GM18507 (cell line): Measurements from ENCODE around the gene CRAT.
"Not testable (repeated sequence)": the region's sequence is repeated elsewhere in the genome, so short reads cannot be mapped to it uniquely, and the experiment has no call there.

Source experiments
- DNase-seq: peaks from one replicate; pipeline ENCODE4 v3.0.0; 2011; ENCODE audit warnings: low read depth; ENCODE audit not compliant: insufficient read length; ENCODE audit errors: extremely low spot score
- FAIRE-seq: peaks from 2 replicates; lab custom pipeline; 2011; peaks lifted over from hg19 to GRCh38; lab: Jason Lieb, UNC

CRAT gene

GRCh38 chr9:129113645-129114304 lies 3.2 kb upstream of the CRAT start:
- FAIRE-seq (no peak), DNase-seq (no peak)

- DNase-seq, FAIRE-seq: not testable (repeated sequence)
Measured at GRCh38 chr9:129112526-129112925, 1.9 kb upstream of the CRAT start.

- DNase-seq (no peak), FAIRE-seq (peak; percentile 56)
Measured at GRCh38 chr9:129111528-129112151, 1.0 kb upstream of the CRAT start.

GRCh38 chr9:129109952-129110739 lies 447 bp downstream of the CRAT start:
- peak; percentile 22 for DNase-seq
- FAIRE-seq = no peak

GRCh38 chr9:129109537-129109903 lies 1.1 kb downstream of the CRAT start:
- FAIRE-seq (no peak), DNase-seq (no peak)

GRCh38 chr9:129108805-129109536 lies 1.6 kb downstream of the CRAT start:
- DNase-seq = no peak

GRCh38 chr9:129108083-129108804 lies 2.3 kb downstream of the CRAT start:
- DNase-seq = no peak
- FAIRE-seq = no peak

More at GRCh38 chr9:129108805-129109536, 1.6 kb downstream of the CRAT start:
- no peak for FAIRE-seq

GRCh38 chr9:129107651-129108050 lies 2.9 kb downstream of the CRAT start:
- DNase-seq (no peak), FAIRE-seq (no peak)

GRCh38 chr9:129105857-129106694 lies 4.5 kb downstream of the CRAT start:
- FAIRE-seq = no peak

GRCh38 chr9:129104051-129104450 lies 6.5 kb downstream of the CRAT start:
- DNase-seq (no peak), FAIRE-seq (no peak)

More at GRCh38 chr9:129105857-129106694, 4.5 kb downstream of the CRAT start:
- DNase-seq = no peak

- DNase-seq (no peak), FAIRE-seq (no peak)
Measured at GRCh38 chr9:129103595-129103965, 7.0 kb downstream of the CRAT start.

GRCh38 chr9:129102791-129103594 lies 7.6 kb downstream of the CRAT start:
- no peak for DNase-seq
- FAIRE-seq = no peak

GRCh38 chr9:129102095-129102525 lies 8.5 kb downstream of the CRAT start:
- DNase-seq = no peak
- FAIRE-seq = no peak

- FAIRE-seq (no peak), DNase-seq (no peak)
Measured at GRCh38 chr9:129101279-129101678, 9.3 kb downstream of the CRAT start.

GRCh38 chr9:129100383-129101169 lies 10.0 kb downstream of the CRAT start:
- DNase-seq (no peak), FAIRE-seq (no peak)

GRCh38 chr9:129098328-129098727 lies 12.3 kb downstream of the CRAT start:
- no peak for DNase-seq
- no peak for FAIRE-seq
